Immature natural killer cell (primary cell): Measurements from ENCODE around the gene NISCH. TPM values are rescaled to one million over a fixed set of nuclear protein-coding genes. Genes with fewer than 3 reads are reported as not detected.

ENCODE experiments used
- DNase-seq, 3 donors: peaks; one replicate each; pipeline ENCODE4 v3.0.0; 2022; ENCODE audit warnings: mixed read lengths in 1 of 3
- H3K27ac Mint-ChIP-seq, 6 donors: one replicate each; pipeline ENCODE4 v1.8.0; 2020; ENCODE audit warnings: mixed read lengths in 6 of 6, mild to moderate bottlenecking in 5 of 6, inconsistent platforms in 4 of 6, moderate library complexity in 3 of 6
- H3K27me3 Mint-ChIP-seq, 3 donors: one replicate each; pipeline ENCODE4 v1.8.0; 2020 to 2021; ENCODE audit warnings: low read depth in 3 of 3, mild to moderate bottlenecking in 3 of 3, mixed read lengths in 3 of 3, moderate library complexity in 3 of 3, inconsistent platforms in 1 of 3
- H3K36me3 Mint-ChIP-seq, 3 donors: one replicate each; pipeline ENCODE4 v1.8.0; 2020; ENCODE audit warnings: mixed read lengths in 3 of 3, inconsistent platforms in 2 of 3, mild to moderate bottlenecking in 2 of 3
- H3K4me1 Mint-ChIP-seq, 2 donors: one replicate each; pipeline ENCODE4 v1.8.0; 2020; ENCODE audit warnings: inconsistent platforms in 2 of 2, mild to moderate bottlenecking in 2 of 2, mixed read lengths in 2 of 2, moderate library complexity in 1 of 2
- H3K4me3 Mint-ChIP-seq, 5 donors: one replicate each; pipeline ENCODE4 v1.8.0; 2020; ENCODE audit warnings: mild to moderate bottlenecking in 5 of 5, mixed read lengths in 5 of 5, inconsistent platforms in 3 of 5, moderate library complexity in 3 of 5
- H3K9me3 Mint-ChIP-seq, 6 donors: one replicate each; pipeline ENCODE4 v1.8.0; 2020; ENCODE audit warnings: mild to moderate bottlenecking in 6 of 6, mixed read lengths in 6 of 6, inconsistent platforms in 4 of 6, moderate library complexity in 3 of 6
- polyA plus RNA-seq, 3 donors: library from polyadenylated mRNA; unstranded; fragments of 300-500 nt; fragmentation: Illumina TruSeq; gene quantifications; one replicate each; pipeline ENCODE4 v1.2.3, GENCODE V29; 2021

NISCH gene
- polyA plus RNA-seq, 3 donors from 2014 or later = 11.3 to 25.9 (median 12.3) TPM

- Mint-ChIP-seq H3K9me3 (no peaks in the 10 kb centered on the region), H3K27ac (no peak overlapping the region), H3K27me3 (no peaks in the 10 kb centered on the region), H3K36me3 (no peaks in the 10 kb centered on the region), H3K4me3 (no peak overlapping the region), H3K4me1 (no peaks in the 10 kb centered on the region)
- DNase-seq = no peak
These were observed 63.5 kb downstream of the NISCH start for GRCh38 chr3:52518723-52519444.

DNA sequence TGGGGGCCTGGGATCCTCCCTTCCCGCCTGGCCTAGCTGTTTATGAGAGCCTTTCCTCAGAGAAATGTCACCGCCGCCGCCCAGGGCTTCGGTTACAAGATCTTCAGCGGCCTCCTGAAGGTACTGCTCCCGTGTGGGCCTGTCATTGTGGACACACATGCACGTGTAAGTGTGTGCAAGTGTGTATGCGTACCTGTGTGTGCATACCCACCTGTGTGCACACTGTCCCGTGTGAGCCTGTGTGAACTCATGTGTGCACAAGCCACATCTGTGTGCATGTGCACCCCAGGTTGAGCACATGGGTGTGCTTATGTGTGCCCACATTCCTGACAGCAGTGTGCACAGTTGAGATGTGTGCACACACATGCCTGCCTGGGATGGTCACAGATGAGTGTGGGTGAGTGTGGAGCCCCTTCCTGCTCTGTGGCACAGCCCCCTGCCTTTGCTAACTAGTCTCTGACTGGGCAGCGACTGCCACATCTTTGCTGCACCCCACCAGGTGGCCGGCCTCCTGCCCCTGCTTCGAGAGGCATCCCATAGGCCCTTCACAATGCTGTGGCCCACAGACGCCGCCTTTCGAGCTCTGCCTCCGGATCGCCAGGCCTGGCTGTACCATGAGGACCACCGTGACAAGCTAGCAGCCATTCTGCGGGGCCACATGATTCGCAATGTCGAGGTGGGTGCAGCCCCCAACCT lies 64.2 kb downstream of the NISCH start:
- Mint-ChIP-seq H3K36me3 (no peaks in the 10 kb centered on the region), H3K9me3 (no peaks in the 10 kb centered on the region), H3K4me1 (no peaks in the 10 kb centered on the region), H3K27me3 (peaks cover 0 to 1% (median 0%) of the 10 kb centered on the region in 3 donors), H3K27ac (no peak overlapping the region), H3K4me3 (no peak overlapping the region)
- DNase-seq = no peak

- H3K4me1 Mint-ChIP-seq = no peaks in the 10 kb centered on the region
- H3K27me3 Mint-ChIP-seq = peaks cover 0 to 1% (median 0%) of the 10 kb centered on the region in 3 donors
- H3K9me3 Mint-ChIP-seq = no peaks in the 10 kb centered on the region
- DNase-seq = no peak
- H3K4me3 Mint-ChIP-seq = no peak overlapping the region
- H3K27ac Mint-ChIP-seq = no peak overlapping the region
- H3K36me3 Mint-ChIP-seq = no peaks in the 10 kb centered on the region
These were observed 64.8 kb downstream of the NISCH start for GRCh38 chr3:52520141-52520667.

DNA sequence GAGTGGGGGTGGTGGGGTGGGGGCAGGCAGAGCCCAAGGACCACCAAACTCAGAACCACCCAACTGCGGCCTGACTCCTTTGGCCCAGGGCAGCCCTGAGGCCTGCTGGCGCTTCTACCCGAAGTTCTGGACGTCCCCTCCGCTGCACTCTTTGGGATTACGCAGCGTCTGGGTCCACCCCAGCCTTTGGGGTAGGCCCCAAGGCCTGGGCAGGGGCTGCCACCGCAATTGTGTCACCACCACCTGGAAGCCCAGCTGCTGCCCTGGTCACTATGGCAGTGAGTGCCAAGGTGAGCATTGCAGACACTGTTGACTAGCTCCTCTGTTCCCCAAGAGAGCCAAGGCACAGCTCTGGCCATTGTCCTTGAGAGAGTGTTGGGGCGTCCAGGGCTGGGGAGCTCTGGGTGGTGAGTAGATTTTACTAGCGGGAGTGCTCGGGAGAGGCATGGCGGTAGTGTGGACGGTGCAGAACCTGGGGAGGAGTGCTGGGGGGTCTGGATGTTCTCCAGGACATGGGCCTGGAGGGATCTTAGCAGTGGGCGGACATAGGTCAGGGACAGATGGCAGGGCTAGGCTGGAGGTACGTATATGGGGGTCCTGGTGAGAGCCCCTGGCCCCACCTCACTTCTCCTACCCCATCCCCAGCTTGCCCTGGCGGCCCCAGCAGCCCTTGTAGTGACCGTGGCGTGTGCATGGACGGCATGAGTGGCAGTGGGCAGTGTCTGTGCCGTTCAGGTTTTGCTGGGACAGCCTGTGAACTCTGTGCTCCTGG lies 65.5 kb downstream of the NISCH start:
- no peaks in the 10 kb centered on the region for H3K9me3 Mint-ChIP-seq
- peaks cover 0 to 1% (median 1%) of the 10 kb centered on the region in 3 donors for H3K27me3 Mint-ChIP-seq
- no peak overlapping the region for H3K4me3 Mint-ChIP-seq
- H3K4me1 Mint-ChIP-seq = no peaks in the 10 kb centered on the region
- H3K27ac Mint-ChIP-seq = no peak overlapping the region
- no peak for DNase-seq
- H3K36me3 Mint-ChIP-seq = no peaks in the 10 kb centered on the region

DNA sequence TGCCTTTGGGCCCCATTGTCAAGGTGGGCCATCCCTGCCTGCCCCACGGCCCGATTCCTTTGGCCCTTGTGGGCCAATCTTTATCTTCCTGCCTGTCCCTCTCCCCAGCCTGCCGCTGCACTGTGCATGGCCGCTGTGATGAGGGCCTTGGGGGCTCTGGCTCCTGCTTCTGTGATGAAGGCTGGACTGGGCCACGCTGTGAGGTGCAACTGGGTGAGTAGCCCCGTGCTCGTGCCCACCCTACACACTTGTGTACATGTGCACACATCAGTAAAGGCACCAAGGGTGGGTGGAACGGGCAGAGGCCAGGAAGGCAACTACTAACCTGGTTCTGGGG lies 66.1 kb downstream of the NISCH start:
- no peaks in the 10 kb centered on the region for H3K9me3 Mint-ChIP-seq
- no peaks in the 10 kb centered on the region for H3K36me3 Mint-ChIP-seq
- H3K27me3 Mint-ChIP-seq = peaks cover 0 to 1% (median 1%) of the 10 kb centered on the region in 3 donors
- no peak for DNase-seq
- H3K27ac Mint-ChIP-seq = no peak overlapping the region
- H3K4me1 Mint-ChIP-seq = no peaks in the 10 kb centered on the region
- no peak overlapping the region for H3K4me3 Mint-ChIP-seq

GRCh38 chr3:52521881-52522650 lies 66.7 kb downstream of the NISCH start:
- Mint-ChIP-seq H3K9me3 (no peaks in the 10 kb centered on the region), H3K27me3 (peaks cover 0 to 3% (median 1%) of the 10 kb centered on the region in 3 donors), H3K27ac (no peak overlapping the region), H3K4me1 (no peaks in the 10 kb centered on the region), H3K36me3 (no peaks in the 10 kb centered on the region), H3K4me3 (no peak overlapping the region)
- no peak for DNase-seq

DNA sequence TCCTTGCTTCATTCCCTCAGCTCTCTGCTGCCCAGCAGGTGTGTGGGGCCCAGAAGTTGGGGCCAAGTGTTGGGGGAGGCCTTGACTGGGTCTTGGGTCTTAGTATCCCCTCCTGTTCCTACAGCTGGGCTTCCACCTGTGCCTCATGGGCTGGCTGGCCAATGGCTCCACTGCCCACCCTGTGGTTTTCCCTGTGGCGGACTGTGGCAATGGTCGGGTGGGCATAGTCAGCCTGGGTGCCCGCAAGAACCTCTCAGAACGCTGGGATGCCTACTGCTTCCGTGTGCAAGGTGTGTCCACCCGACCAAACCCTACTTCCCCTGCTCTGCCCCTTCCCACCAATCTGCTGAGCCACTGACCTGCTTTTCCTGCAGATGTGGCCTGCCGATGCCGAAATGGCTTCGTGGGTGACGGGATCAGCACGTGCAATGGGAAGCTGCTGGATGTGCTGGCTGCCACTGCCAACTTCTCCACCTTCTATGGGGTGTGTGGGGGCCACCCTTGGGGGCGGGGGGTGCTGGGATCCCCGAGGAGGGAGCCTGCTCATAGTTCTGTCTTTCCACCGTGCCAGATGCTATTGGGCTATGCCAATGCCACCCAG lies 67.3 kb downstream of the NISCH start:
- Mint-ChIP-seq H3K36me3 (no peaks in the 10 kb centered on the region), H3K27me3 (peaks cover 0 to 3% (median 1%) of the 10 kb centered on the region in 3 donors), H3K27ac (no peak overlapping the region), H3K4me3 (no peak overlapping the region), H3K4me1 (no peaks in the 10 kb centered on the region), H3K9me3 (no peaks in the 10 kb centered on the region)
- DNase-seq = no peak

GRCh38 chr3:52523386-52524257 lies 68.2 kb downstream of the NISCH start:
- Mint-ChIP-seq H3K36me3 (no peaks in the 10 kb centered on the region), H3K4me3 (no peak overlapping the region), H3K4me1 (no peaks in the 10 kb centered on the region), H3K27me3 (peaks cover 0 to 3% (median 1%) of the 10 kb centered on the region in 3 donors), H3K9me3 (no peaks in the 10 kb centered on the region), H3K27ac (no peak overlapping the region)
- no peak for DNase-seq

DNA sequence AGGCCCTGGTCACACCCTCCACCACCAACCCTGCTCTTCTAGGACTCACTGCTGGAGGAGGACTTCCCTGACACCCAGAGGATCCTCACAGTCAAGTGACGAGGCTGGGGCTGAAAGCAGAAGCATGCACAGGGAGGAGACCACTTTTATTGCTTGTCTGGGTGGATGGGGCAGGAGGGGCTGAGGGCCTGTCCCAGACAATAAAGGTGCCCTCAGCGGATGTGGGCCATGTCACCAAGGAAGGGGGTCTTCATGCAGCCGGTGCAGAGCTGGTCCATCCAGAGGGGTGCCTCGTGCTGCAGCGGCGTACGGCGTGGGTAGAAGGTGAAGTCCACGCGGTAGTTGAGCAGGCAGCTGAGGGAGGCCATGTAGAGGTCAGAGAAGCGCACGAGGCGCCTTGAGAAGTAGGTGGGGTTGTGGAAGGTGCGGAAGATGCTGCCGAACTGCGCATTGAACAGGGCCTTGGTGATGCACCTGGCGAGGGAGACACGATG lies 68.9 kb downstream of the NISCH start:
- H3K27ac Mint-ChIP-seq = no peak overlapping the region
- no peaks in the 10 kb centered on the region for H3K4me1 Mint-ChIP-seq
- no peak for DNase-seq
- H3K9me3 Mint-ChIP-seq = no peaks in the 10 kb centered on the region
- H3K36me3 Mint-ChIP-seq = no peaks in the 10 kb centered on the region
- no peak overlapping the region for H3K4me3 Mint-ChIP-seq
- H3K27me3 Mint-ChIP-seq = peaks cover 0 to 3% (median 1%) of the 10 kb centered on the region in 3 donors

- Mint-ChIP-seq H3K9me3 (no peaks in the 10 kb centered on the region), H3K4me3 (no peak overlapping the region), H3K27ac (no peak overlapping the region), H3K27me3 (peaks cover 0 to 3% (median 1%) of the 10 kb centered on the region in 3 donors), H3K4me1 (no peaks in the 10 kb centered on the region), H3K36me3 (no peaks in the 10 kb centered on the region)
- DNase-seq = no peak
These were observed 69.6 kb downstream of the NISCH start for GRCh38 chr3:52524752-52525679.

DNA sequence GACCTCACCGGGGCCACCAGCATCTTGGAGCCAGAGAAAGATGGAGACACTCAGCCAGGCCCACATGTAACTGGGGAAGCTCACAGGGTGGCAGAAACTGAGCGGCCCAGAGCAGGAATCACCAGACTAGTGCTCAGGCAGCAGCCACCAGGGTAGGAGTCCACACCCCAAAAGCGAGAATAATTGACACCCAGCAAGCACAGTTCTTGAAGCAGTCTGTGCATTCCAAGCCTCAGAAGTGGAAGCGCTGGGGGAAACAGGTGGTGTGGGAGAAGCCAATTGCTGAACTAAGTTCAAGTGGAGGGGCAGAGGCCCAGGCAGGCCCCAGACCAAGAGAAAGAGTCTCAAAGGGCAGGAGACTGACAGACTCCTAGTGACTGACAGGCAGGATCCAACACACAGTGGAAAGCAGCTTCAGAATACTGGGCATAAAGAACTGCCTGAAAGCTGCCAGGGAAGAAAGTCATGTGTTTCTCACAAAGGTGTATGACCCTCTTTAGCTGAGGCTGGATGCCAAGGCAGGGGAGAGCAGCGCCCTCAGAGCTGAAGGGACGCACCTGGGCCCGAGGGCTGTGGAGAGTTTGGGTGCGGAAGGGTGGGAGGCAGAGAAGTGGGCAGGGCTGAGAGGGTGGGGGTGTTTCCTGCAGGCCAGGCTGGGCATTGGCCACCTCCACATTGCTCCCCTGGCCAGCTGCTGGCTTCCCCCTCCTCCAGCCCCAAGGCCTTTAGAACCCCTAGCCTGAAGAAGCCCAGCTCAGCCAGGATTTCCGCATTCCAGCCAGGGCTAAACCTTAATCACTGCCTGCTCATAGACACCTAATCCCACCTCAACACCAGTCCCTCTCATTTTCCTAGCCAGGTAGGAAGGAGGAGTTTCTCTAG lies 70.5 kb downstream of the NISCH start:
- no peak for DNase-seq

More for the DNA sequence above, 70.5 kb downstream of the NISCH start:
- H3K9me3 Mint-ChIP-seq = no peaks in the 10 kb centered on the region
- peak overlapping the region in 1 of 6 donors; percentile 28 for H3K27ac Mint-ChIP-seq
- no peak overlapping the region for H3K4me3 Mint-ChIP-seq
- H3K36me3 Mint-ChIP-seq = no peaks in the 10 kb centered on the region
- peaks cover 0 to 3% (median 1%) of the 10 kb centered on the region in 3 donors for H3K27me3 Mint-ChIP-seq
- H3K4me1 Mint-ChIP-seq = no peaks in the 10 kb centered on the region
